ENCODE data around the gene MGST3.
"Not testable (repeated sequence)": the region's sequence is repeated elsewhere in the genome, so short reads cannot be mapped to it uniquely, and the experiment has no call there.

Gene MGST3

GRCh38 chr1:165605246-165605645 lies 25.8 kb upstream of the MGST3 start:
- no peak overlapping the region for H2AFZ ChIP-seq (ENCODE audit: low read length)
- no peak overlapping the region for H3K4me2 ChIP-seq (ENCODE audit: low read depth, low read length, poor library complexity, severe bottlenecking)
- H3K9me2 ChIP-seq (replicated peaks; ENCODE audit: low read depth, low read length), result no peaks in the 10 kb centered on the region
- TF ChIP-seq CTCF (conservative IDR thresholded peaks at IDR 0.05; ENCODE audit: low read length) (no peak), EZH2phosphoT487 (IDR thresholded peaks at IDR 0.05; ENCODE audit: borderline replicate concordance) (no peak)
- H3K9ac ChIP-seq (ENCODE audit: low read depth, low read length, poor library complexity, severe bottlenecking), result no peak overlapping the region
- no peak overlapping the region for H3K4me3 ChIP-seq (ENCODE audit: low read length, poor library complexity, severe bottlenecking)
- no peaks in the 10 kb centered on the region for H4K20me1 ChIP-seq (ENCODE audit: insufficient read depth, low read length, poor library complexity, severe bottlenecking)
- H3K79me2 ChIP-seq (ENCODE audit: insufficient read depth, low read length), result no peaks in the 10 kb centered on the region
- no peaks in the 10 kb centered on the region for H3K36me3 ChIP-seq (ENCODE audit: insufficient read depth, low read length)
- H3F3A ChIP-seq (ENCODE audit: low read depth), result no peaks in the 10 kb centered on the region
- no peaks in the 10 kb centered on the region for H3K9me3 ChIP-seq (ENCODE audit: insufficient read depth, low read depth, low read length)
- no peaks in the 10 kb centered on the region for H3K27me3 ChIP-seq (ENCODE audit: insufficient read depth, low read length, poor library complexity, severe bottlenecking)
- peaks cover 13% of the 10 kb centered on the region for H3K4me1 ChIP-seq (ENCODE audit: insufficient read depth, low read length, poor library complexity, severe bottlenecking)

GRCh38 chr1:165606676-165607075 lies 24.4 kb upstream of the MGST3 start:
- H4K20me1 ChIP-seq (ENCODE audit: insufficient read depth, low read length, poor library complexity, severe bottlenecking); H3K9me2 ChIP-seq (replicated peaks; ENCODE audit: low read depth, low read length); H3K36me3 ChIP-seq (ENCODE audit: insufficient read depth, low read length); H3K4me2 ChIP-seq (ENCODE audit: low read depth, low read length, poor library complexity, severe bottlenecking); H3K4me3 ChIP-seq (ENCODE audit: low read length, poor library complexity, severe bottlenecking); H3K9ac ChIP-seq (ENCODE audit: low read depth, low read length, poor library complexity, severe bottlenecking); H3F3A ChIP-seq (ENCODE audit: low read depth); H3K27me3 ChIP-seq (ENCODE audit: insufficient read depth, low read length, poor library complexity, severe bottlenecking); H3K9me3 ChIP-seq (ENCODE audit: insufficient read depth, low read depth, low read length); H2AFZ ChIP-seq (ENCODE audit: low read length); H3K79me2 ChIP-seq (ENCODE audit: insufficient read depth, low read length): not testable (repeated sequence)
- H3K4me1 ChIP-seq (ENCODE audit: insufficient read depth, low read length, poor library complexity, severe bottlenecking), result peaks cover 13% of the 10 kb centered on the region

- H3K27me3 ChIP-seq (ENCODE audit: insufficient read depth, low read length, poor library complexity, severe bottlenecking), result no peaks in the 10 kb centered on the region
- no peaks in the 10 kb centered on the region for H3K79me2 ChIP-seq (ENCODE audit: insufficient read depth, low read length)
- no peaks in the 10 kb centered on the region for H3K36me3 ChIP-seq (ENCODE audit: insufficient read depth, low read length)
- H3K9me2 ChIP-seq (replicated peaks; ENCODE audit: low read depth, low read length), result no peaks in the 10 kb centered on the region
- no peaks in the 10 kb centered on the region for H3F3A ChIP-seq (ENCODE audit: low read depth)
- H3K4me1 ChIP-seq (ENCODE audit: insufficient read depth, low read length, poor library complexity, severe bottlenecking), result no peaks in the 10 kb centered on the region
- H3K9me3 ChIP-seq (ENCODE audit: insufficient read depth, low read depth, low read length), result no peaks in the 10 kb centered on the region
- no peaks in the 10 kb centered on the region for H4K20me1 ChIP-seq (ENCODE audit: insufficient read depth, low read length, poor library complexity, severe bottlenecking)
- H2AFZ ChIP-seq (ENCODE audit: low read length), result no peak overlapping the region
- no peak overlapping the region for H3K9ac ChIP-seq (ENCODE audit: low read depth, low read length, poor library complexity, severe bottlenecking)
- TF ChIP-seq CTCF (conservative IDR thresholded peaks at IDR 0.05; ENCODE audit: low read length), result no peak
- no peak for TF ChIP-seq EZH2phosphoT487 (IDR thresholded peaks at IDR 0.05; ENCODE audit: borderline replicate concordance)
- no peak overlapping the region for H3K4me3 ChIP-seq (ENCODE audit: low read length, poor library complexity, severe bottlenecking)
- no peak overlapping the region for H3K4me2 ChIP-seq (ENCODE audit: low read depth, low read length, poor library complexity, severe bottlenecking)
Measured at GRCh38 chr1:165610866-165611265, 20.2 kb upstream of the MGST3 start.

GRCh38 chr1:165612062-165612461 lies 19.0 kb upstream of the MGST3 start:
- Histone ChIP-seq H3K9ac (ENCODE audit: low read depth, low read length, poor library complexity, severe bottlenecking) (no peak overlapping the region), H3K4me3 (ENCODE audit: low read length, poor library complexity, severe bottlenecking) (no peak overlapping the region), H3F3A (ENCODE audit: low read depth) (no peaks in the 10 kb centered on the region), H3K9me3 (ENCODE audit: insufficient read depth, low read depth, low read length) (no peaks in the 10 kb centered on the region), H3K4me2 (ENCODE audit: low read depth, low read length, poor library complexity, severe bottlenecking) (no peak overlapping the region), H3K36me3 (ENCODE audit: insufficient read depth, low read length) (no peaks in the 10 kb centered on the region), H3K4me1 (ENCODE audit: insufficient read depth, low read length, poor library complexity, severe bottlenecking) (no peaks in the 10 kb centered on the region), H3K9me2 (replicated peaks; ENCODE audit: low read depth, low read length) (no peaks in the 10 kb centered on the region), H4K20me1 (ENCODE audit: insufficient read depth, low read length, poor library complexity, severe bottlenecking) (no peaks in the 10 kb centered on the region), H3K27me3 (ENCODE audit: insufficient read depth, low read length, poor library complexity, severe bottlenecking) (no peaks in the 10 kb centered on the region), H3K79me2 (ENCODE audit: insufficient read depth, low read length) (no peaks in the 10 kb centered on the region), H2AFZ (ENCODE audit: low read length) (no peak overlapping the region)
- no peak for TF ChIP-seq CTCF (conservative IDR thresholded peaks at IDR 0.05; ENCODE audit: low read length)
- TF ChIP-seq EZH2phosphoT487 (IDR thresholded peaks at IDR 0.05; ENCODE audit: borderline replicate concordance), result no peak
